Embryonic facial prominence (tissue), 1 donor: ENCODE measurements around the gene H2BK1.

Source experiments
- DNase-seq: peaks from one replicate; pipeline ENCODE4 v3.0.0-alpha.2; 2016; ENCODE audit errors: extremely low spot score

The H2BK1 gene

DNA sequence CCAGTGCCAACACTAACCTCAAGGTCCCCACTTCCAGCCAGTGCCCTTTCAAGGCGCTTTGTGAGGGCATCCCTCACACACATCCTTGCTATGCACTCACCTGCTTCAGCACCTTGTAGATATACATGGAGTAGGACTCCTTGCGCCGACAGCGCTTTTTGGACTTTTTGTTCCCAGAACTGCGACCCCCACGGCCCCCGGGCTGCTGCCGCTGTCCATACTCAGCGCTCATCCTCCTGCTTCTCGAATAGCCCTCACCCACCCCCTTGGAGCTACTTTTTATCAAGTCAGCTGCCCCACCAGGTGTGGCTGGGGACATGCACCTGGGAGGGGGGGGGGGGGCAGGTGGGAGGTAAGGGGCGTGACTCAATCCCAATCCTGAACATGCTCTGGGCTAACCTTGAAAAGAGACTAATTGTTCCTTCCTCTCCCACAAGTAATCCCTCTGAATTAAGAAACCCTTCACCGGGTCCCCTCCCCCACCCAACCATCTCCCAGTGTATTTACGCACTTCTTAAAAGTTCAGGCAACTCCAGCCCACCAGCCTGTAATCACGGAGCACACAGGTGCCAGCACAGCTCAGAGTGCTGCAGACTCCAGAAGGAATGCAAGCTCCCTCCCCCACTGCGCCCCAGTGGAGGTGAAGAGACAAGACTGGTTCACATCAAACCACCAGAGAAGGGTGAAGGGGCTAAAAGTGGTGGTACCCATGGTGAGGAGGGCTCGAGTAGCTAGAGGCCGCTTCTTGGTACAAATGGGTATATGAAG, at the start of gene H2BK1:
Gene H2BK1, minus strand, starts transcription at position 402 of the 768 bp plus-strand sequence. Its CDS starts 170 bp downstream, at position 232.
- DNase-seq: no peak

DNA sequence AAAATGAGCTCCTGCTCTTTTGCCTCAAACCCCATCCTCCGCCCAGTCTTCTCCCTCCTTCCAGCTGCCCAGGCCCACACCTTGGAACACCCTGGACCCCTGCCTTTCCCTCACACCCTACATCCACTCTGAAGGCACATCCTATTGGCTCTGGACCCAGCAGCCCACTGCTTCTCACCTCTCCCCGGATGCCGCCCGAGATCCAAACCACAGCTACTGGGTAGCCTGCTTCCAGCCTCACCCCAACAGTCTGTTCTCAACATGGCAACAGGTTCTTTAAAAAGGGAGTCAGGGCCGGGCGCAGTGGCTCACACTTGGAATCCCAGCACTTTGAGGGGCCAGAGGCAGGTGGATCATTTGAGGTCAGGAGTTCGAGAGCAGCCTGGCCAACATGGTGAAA, 47.7 kb upstream of the H2BK1 start:
- DNase-seq: no peak

DNA sequence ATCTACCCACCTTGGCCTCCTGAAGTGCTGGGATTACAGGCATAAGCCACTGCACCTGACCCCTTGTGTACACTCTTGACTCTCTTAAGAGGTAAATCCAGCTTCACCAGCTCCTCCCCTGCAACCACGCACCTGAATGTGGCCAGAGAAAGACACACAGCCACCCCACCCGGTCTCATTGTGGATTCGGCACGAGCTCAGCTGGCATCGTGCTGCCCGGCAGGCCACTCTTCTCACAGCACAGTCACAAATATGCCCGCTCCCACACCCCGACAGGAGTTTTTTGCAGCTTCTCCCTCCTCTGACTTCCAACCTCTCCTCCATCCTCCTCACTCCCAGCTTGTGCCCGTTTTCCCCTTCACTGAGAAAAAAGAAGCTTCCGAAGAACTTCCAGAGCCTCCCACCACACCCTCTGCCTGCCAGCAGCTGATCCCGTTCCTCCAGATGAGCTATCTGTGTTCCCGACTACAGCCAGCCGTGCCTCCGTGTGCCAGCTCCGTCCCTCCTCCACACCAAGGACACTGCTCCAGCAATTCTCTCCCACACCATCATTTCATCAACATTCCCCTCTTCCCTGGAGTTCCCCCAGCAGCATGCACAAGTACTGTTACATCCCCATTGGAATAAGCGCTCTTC, 46.2 kb upstream of the H2BK1 start:
- no peak for DNase-seq

DNA sequence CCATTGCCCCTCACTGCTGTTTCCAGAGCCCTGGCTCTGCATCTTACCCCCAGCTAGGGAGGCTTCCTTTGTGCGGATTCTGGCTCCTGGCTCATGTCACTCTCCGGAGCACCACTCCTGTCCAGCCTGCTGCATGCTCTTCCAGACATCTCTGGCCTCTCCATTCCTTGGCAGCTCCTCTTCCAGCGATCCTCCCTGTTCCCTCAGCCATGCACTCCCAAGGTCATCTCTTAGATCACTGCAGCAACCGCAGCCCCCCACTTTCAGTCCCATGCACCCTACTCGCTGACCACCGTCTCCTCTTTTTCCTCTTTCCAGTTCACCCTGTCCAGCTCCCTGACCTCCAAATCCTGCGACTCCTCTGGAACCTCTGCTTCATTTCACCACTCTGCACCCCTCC, 45.1 kb upstream of the H2BK1 start:
- no peak for DNase-seq

DNA sequence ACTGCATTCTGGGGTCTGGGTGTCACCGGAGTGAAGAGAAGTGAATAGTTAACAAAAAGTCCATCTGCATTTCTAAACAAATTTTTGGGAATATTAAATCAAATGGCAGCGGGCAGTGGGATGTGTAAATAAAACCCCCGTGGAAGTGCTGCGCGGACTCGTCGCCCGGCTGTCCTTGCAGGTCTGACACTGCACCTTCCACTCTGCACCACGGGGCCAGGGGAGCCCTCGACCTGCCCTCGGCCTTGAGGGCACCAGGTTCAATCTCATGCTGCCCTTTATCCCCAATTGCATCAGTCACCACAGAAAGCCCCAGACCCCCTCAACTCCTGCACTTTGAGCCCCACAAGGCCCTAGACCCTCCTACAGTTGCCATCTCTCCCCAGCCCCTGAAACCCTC, 44.6 kb upstream of the H2BK1 start:
- DNase-seq: no peak

DNA sequence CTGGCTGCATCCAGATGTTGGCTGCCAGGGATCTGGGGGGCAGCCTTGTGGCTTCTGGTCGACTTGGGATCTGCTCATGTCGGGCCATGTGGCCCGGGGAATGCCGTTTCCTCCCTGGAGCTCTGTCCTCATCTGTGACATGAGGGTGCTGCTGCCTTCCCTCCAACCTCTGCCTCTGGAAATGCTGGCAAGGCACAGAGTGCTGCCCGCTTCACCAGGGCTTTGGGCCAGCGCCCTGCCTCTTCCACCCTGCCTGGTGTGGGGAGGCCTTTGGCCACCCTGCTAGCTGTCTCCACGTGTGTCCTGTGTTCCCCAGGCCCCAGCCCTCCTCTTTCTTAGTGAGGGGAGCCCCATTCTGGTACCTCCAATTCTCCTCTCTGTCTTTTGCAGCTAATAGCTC, 44.0 kb upstream of the H2BK1 start:
- no peak for DNase-seq

DNA sequence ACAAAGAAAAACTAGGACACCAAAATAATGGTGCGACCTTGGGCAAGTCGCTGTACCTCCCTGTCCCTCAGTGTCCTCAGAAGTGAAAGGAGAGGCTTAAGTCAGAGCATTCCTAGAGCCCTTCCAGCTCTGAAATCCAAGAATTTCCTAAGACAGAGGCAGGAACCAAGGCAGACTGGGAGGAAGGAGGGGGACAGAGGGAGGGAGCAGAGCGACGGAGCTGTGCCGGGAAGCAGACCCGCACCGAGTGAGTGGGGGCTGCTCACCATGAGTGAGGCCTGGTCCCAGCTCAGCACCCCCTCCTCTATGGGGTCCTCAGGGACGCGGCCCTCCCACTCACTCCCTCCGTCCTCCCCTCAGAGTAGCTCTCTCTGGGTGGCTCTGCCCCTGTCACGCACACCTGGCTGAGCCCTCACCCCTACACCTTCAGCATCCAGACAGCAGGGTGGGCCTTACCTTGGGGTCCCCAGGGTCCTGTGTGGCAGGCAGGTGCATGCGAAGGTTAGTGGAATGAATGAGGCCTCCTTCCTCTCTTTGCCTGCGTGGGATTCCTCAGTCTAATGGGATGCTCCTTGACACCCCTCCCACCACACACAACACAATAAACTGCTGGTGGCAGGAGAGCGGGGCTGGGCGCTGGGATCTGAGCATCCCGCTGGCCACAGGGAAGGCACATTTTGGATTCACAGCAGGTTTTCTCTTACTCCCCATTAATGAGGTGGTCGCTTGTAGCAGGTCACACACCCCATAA, 42.8 kb upstream of the H2BK1 start:
- no peak for DNase-seq

DNA sequence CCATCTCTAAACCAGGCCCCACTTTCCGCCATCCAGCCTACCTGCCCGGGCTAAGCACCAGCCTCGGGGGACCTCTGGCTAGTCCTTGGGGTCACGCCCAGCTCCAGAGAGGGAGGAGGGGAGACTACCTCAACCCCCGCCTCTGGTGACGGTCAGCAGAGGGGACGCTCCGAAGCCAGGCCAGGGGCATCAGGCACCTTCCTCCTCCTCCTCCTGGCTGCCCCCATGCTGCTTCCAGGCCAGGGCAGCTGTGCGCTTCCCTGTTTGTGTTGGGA, 42.2 kb upstream of the H2BK1 start:
- no peak for DNase-seq

DNA sequence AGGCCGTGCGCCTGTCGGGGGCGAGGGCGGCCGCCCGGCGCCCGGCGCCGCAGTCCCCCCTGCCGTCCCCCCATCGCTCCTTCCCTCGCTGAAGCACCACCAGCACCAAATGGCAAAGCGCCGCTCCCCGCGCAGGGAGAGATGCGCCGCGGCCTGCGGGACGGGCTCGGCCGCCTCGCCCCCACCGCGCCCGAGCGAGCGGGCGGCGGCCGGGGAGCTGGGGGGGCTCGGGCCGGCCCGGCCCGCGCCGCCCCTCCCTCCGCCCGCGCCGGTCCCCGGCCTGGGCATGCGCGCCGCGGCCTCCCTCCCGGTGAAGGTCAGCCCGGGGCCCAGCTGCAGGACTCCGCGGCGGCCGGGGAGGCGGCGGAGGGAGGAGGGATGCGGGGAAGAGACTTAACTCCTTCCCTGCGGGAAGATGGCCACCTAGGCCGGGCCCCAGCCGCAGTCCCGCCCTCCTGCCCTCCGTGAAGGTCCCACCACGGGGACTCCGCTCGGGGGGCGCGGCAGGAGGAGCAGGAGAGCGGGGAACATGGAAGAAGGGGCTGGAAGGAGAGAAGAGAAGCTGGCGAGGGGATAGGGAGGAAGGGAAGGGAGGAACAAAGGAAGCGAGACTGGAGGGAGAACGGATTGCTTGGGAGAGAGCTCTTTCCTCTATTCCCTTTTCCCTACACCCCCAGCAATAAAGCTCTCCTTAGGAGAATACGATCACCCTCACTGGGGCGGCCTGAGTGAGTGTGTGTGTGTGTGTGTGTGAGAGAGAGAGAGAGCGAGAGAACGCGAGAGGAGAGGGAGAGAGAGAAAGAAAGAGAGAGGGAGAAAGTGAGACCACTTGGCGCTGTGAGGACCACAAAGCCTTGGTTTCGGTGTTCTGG, 41.6 kb upstream of the H2BK1 start:
- DNase-seq: no peak

DNA sequence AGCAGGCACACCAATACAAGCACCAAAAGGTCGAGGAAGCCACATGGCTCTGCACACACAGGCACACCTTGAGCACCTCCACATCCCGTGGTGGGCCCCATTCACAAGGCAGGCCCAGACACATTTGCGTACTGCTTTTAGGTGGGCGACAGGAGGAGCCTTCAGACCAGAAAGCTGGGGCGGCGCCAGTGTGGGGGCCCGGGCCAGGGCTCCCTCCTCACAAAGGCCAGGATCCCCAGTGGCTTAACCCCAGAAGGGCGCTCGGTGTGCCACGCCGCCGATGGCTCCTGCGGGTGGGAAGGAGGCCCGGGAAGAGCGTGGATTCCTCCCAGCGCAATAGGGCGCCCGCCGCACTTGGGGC, 41.0 kb upstream of the H2BK1 start:
- DNase-seq: no peak

DNA sequence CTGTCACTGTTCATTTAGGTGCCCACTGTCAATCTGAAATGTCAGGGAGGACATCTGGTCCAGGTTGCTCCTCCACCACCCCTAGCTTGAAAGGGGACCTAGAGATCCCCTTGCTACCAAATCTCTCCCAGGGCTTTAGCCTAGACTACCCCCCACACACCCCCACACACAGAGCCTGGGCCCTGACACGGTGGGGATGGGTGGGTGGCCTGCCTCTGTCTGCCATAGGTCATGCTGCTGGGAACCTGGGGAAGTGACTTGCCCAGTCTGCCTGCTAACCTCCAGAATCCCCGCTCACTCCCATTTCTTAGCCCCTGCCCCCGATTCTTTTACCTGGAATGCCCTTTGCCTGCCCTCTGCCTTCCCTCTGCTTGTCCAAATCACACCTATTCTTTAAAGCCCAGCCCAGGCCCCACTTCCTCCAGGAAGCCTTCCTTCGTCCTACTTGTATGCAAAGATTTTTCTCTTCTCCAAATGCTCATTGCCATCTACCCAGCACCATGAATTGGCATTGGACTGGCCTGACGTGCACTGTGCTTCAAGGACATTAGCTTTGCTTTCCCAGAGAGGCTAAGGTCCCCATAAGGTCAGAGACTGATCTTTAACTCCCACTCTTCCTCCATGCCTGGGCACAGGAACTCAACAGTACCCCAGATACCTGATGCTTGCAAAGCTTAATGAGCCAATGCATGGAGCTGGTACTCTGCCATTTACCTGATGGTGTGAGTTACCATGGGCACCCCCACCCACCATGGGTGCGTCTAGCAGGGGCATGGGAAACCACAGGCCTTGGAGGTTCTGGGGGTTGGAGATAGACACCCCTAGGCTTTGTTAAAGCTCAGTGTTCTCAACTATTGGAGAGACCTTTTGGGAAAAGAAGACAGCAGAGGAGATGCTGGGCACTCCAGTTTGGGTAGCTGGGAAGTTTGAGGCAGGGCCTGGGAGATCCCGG, 40.2 kb upstream of the H2BK1 start:
- no peak for DNase-seq

DNA sequence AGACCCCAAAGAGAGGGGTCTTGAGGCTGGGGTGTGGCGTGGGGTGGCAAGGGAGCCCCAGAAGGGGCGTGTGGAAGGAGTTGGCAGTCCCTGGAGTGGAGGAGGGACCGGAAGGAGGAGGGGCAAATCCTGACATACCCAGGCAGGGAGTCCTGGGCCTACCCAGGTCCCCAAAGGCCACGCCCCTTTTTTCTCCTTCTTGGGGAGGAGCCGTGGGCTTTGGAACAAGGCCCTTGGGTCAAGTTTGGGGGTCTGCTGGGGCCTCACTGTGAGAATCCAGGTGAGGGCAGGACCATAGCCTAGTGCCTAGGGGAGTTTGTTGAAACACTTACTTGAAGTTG, 39.4 kb upstream of the H2BK1 start:
- no peak for DNase-seq

DNA sequence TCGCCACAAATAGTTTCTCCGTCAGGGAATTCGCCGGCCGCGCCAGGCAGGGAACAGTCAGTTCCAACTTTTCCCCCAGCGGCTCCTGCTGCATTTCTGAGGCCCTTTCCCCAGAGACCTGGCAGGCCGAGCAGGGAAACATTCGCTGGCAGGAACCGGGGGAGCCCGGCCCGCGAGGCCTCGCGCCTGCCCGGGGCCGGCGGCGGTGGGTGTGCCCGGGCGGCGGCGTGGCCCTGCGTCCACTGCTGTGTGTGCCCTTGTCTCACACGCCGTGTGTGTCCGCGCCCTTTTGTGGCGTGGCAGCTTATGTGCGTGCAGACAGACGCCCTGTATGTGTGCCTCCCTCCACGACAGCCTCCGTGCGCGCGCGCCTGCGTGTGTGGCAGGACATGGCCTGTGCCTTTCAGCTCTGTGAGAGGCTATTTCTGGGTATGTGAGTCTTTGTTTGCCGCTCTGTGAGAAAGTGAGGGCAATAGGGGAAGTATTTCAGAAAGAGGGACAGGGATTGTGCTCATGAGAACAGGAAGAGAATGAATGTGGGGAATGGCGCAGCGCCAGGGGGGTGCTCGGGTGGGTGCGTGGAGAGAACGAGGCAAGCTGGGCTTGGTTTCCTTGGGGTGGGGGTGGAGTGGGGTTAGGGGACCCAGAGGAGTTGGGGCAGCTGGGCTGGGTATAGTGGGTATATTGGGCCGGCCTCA, 38.9 kb upstream of the H2BK1 start:
- no peak for DNase-seq

DNA sequence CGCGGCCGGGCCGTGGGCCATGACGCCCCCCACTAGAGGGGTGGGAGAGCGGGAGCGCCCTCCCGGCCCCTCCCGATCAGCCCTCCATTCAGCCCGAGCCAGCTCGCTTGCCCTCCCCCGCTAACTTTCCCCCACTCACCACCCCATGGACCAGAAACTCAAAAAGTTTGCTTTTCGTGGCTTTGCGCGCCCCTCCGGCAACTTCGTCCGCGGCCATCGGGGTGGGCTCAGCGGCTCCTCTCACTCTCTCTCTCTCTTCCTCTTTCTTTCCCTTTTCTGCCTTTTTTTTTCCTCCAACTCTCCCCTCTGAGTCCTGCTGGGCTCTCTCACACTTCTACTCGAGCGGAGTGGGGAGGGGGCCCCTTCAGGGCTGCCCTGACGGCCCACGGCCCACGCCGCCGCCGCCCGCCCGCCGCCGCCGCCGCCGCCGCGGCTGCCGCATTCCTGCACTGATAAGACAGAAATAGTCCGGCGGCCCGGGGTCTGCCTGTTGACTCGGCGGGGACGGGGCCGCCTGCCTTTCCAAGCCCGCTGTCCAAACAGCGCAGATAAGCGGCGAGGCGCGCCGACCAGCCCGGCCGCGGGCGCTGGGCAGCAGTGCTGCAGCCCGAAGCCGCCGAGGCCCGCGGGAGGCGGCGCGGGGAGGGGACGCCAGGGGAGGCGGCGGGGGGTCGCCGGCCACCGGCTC, 38.2 kb upstream of the H2BK1 start, which contains the start of gene SMARCD3:
Gene SMARCD3, minus strand, starts transcription at position 349 of the 688 bp plus-strand sequence. Its CDS starts 132 bp downstream, at position 217.
- no peak for DNase-seq

DNA sequence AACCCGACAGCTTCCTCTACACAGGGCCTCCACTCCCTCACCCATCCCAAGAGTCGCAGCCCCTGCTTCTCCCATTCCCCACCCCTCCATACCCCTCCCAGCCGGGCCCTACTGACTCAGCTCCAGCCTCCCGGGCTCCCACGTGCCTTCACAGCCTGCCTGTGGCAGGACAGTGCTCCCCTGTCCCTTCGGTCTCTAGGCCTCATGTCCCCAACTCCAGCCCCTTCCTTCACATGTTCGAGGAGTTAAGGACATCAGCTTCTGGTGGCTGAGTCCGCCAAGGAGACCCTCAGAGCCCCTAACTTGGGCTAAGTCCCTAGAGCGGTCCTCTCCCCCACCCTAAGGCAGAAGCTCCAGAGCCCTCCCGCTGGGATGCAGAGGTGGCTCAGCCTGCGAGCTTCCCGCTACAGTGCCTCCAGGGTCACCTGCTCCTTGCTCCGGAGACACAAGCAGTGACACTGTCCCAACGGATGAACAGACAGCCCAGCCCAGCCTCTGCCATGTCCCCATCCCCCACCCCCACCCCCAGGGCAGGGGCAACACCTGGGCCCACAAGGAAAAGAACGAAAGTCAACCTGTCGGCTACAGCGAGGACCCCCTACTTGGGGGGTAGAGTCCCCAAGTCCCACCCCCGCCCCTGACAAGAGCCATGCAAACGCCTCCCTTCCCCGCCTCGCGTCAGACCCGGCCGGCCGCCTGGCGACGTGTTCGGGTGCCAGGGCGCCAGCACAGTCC, 37.5 kb upstream of the H2BK1 start:
- DNase-seq: no peak

DNA sequence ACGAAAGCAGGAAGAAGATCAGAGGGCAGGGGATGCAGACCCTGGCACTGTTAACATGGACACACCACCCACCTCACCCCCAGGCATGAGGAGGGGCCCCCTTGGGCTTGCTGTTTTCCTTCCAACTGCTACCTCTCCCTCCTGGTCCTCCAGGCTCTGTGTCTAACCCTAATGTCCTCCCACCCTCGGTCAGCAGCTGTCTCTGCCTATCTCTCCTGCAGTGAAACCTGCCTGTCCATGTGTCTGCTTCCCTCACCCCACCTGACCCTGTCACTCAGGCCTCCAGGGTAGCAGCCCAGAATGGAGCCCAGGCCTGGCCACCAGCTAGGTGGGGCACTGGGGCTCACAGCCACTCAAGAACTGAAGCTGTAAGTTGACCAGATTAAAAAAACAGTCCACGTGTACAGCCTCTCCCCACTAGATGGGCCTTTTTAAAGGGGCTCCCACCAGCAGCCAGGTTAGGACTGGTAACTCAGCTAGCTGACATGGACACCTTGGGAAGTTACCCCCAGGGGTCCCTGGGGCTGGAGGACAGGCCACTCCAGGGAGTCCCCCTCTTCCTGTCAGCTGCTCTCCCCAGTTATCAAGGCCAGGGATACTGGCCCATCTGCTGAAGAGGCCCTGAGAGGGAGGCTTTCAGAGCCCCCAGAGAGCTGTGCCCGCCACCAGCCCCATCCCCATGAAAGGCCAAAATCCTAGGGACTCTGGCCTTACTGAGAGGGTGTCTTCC, 36.7 kb upstream of the H2BK1 start:
- DNase-seq: no peak

DNA sequence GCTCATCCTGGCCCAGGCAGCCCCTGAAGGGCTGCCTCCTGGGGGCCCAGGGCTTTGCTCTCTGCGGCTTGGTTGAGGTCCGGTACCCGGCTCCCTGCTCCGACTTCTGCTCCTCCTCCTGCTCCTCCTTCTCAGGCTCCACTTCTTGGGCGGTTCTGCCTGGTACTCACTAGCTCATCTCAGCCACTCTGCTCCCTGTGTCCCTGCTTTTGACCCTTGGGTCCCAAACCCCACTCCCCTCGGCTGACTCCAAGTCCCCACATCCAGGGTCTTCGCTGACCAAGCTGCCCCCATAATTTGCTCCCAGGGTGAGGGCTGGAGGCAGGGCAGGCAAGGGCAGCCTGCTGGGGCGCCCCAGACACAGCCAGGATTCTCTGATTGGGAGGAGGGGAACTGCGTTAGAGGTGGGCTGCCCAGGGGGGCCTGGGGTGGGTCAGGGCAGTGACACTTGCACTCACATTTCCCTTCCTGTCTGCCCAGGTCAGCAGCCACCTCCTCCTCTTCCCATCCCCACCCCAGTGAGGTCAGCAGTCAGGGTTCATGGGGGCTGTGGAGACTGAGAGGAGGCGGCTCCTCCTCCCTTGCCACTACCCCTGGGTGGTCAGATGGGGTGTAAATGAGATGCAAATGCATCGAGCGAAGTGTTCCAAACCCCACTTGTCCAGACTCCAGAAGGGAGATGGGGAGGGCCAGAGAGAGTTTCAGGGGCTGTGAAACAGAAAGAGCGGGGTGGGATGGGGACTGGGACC, 36.0 kb upstream of the H2BK1 start:
- no peak for DNase-seq
